22Rv1 (cell line): ENCODE data around the gene PPDPF.
A peak's percentile ranks its signal among the peaks of the same experiment; 100 is the strongest.

Source experiments
- H3K27ac ChIP-seq: fragments of 450-650 bp; 2 replicates; pipeline ENCODE4 v1.5.1; 2017
- CTCF ChIP-seq: fragments of 450-650 bp; IDR thresholded peaks from 2 replicates; pipeline ENCODE4 v1.5.1; 2017; ENCODE audit warnings: mild to moderate bottlenecking
- ZFX ChIP-seq: fragments of 450-650 bp; IDR thresholded peaks from 2 replicates; pipeline ENCODE4 v1.6.1; 2017; ENCODE audit warnings: antibody characterized with exemption, borderline replicate concordance

The PPDPF gene, protein sequence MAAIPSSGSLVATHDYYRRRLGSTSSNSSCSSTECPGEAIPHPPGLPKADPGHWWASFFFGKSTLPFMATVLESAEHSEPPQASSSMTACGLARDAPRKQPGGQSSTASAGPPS

DNA sequence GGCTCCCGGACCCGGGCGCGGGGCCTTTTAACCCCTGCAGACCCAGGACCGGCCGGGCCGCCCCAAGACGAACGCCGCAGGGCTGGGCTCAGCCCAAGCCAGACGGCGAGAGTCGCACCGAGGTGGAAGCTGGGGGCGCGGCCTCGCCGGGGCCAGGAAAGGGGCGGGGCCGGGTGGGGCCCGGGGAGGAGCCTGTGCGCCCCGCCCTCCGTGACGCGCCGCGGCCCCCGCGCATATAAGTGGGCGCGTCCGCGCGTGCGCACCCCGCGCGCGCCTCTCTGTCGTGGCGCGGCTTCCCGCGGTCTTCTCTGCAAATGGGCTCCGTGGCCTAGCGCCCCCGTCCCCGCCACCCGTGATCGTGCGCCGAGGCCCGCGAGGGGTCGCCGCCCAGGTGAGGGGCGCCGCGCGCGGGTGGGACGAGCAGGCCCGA, at the start of gene PPDPF:
TSS of gene PPDPF (plus strand) at position 262 of the 430 bp plus-strand sequence. CDS start 544 bp downstream, outside the sequence.
- peak within 1 kb of the TSS; percentile 92 for H3K27ac ChIP-seq
- TF ChIP-seq ZFX, result no peak
- TF ChIP-seq CTCF, result no peak

GRCh38 chr20:63471002-63471716, 49.4 kb upstream of the PPDPF start:
- H3K27ac ChIP-seq, result no peak overlapping the region
- TF ChIP-seq CTCF (no peak), ZFX (no peak)

GRCh38 chr20:63471717-63471980, 48.9 kb upstream of the PPDPF start:
- no peak overlapping the region for H3K27ac ChIP-seq
- TF ChIP-seq CTCF (no peak), ZFX (no peak)

- TF ChIP-seq ZFX (no peak), CTCF (no peak)
- H3K27ac ChIP-seq, result no peak within 1 kb of the TSS
Observed at GRCh38 chr20:63471981-63472831, 48.4 kb upstream of the PPDPF start, which contains the start of gene KCNQ2. TSS of gene KCNQ2 (minus strand) at chr20:63472655. CDS start at chr20:63472463, 192 bp downstream.

GRCh38 chr20:63472862-63473390, 47.6 kb upstream of the PPDPF start:
- TF ChIP-seq ZFX (no peak), CTCF (no peak)

DNA sequence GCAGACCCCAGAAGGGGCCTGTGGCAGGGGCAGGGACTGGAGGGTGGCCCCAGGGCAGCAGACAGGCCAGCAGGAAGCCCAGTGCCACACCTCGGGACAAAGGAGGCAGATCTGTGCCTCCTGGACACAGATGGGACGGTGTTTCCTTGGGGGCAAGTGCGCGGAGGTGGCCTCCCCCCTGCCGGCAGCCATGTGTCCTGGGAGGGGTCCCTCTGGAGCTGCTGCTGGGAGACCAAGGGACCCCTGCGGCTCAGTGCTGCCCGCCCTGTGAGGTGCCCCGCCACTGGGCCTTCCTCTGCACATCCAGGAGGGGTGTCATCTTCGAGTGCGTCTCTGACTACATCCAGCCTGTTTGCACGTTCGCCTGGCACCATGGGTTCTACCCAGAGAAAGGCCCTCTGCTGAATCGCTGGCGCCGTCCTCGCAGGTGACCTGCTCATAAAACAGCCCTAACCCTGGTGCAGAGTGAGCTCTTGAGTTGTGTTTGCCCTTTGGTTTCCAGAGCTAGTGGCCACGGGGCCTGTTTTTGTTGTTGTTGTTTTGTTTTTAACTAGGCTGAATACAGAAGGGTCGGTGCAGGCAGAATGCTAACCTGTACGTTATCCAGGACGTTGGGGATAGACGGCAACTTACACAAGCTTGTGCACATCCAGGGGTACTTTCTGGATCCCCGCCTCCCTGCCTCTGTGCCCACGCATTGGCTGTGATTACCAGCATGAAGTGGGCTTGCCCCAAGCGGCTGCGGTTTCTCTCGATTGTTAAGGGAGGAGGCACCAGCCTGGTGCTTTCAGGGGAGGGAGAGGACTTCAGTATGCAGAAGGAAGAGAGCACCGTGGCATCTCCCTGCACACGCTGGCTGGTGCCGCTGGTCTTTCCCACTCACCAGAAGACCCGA, 46.8 kb upstream of the PPDPF start:
- TF ChIP-seq CTCF, result no peak
- no peak for TF ChIP-seq ZFX
- no peak overlapping the region for H3K27ac ChIP-seq

More at GRCh38 chr20:63472862-63473390, 47.6 kb upstream of the PPDPF start:
- no peak overlapping the region for H3K27ac ChIP-seq
